ENCODE data around the gene IZUMO2.
"Not testable (repeated sequence)": the region's sequence is repeated elsewhere in the genome, so short reads cannot be mapped to it uniquely, and the experiment has no call there.

IZUMO2 gene

DNA sequence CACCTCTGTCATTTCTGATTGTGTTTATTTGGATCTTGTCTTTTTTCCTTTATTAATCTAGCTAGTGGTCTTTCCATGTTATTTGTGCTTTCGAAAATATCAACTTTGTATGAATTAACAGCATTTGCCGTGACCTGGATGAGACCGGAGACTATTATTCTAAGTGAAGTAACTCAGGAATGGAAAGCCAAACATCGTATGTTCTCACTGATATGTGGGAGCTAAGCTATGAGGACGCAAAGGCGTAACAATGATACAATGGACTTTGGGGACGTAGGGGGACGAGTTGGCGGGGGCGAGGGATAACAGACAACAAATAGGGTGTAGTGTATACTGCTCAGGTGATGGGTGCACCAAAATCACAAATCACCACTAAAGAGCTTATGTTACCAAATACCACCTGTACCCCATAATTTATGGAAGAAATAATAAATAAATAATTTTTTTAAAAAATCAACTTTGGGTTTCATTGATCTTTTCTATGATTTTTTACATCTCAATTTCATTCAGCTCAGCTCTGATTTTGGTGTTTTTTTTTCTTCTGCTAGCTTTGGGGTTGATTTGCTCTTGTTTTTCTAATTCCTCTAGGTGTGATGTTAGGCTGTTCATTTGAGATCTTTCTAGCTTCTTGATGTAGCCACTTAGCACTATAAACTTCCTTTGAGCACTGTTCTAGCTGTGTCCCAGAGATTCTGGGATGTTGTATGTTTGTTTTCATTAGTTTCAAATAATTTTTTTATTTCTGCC is 27.1 kb downstream of the IZUMO2 start:
- not testable (repeated sequence) for DNase-seq (ENCODE audit: low read depth)

DNA sequence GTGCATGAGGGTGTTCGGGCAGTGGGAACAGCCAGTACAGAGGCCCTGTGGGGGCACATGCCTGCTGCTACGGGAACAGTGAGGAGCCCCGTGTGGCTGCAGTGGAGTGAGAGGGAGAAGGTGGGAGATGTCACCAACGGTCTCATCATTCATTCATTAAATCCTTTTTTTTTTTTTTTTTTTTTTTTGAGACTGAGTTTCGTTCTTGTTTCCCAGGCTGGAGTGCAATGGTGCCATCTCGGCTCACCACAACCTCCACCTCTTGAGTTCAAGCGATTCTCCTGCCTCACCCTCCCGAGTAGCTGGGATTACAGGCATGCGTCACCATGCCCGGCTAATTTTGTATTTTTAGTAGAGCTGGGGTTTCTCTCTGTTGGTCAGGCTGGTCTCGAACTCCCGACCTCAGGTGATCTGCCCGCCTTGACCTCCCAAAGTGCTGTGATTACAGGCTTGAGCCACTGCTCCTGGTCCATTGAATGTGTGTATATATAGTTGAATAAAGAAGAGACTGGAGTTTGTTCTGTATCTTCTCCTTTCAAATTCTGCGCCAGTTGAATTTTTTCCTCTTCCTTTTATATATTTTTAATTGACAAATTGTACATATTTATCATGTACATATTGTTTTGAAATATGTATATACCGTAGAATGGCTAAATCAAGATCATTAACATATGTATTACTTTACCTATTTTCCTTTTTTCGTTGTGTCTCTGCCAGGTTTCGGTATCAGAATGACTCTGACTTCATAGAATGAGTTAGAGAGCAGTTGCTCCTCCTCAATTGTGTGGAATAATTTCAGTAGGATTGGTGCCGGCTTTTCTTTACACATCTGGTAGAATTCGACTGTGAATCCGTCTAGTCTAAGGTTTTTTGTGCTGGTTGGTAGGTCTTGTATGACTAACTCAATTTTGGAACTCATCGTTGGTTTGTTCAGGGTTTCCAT is 28.0 kb downstream of the IZUMO2 start:
- DNase-seq (ENCODE audit: low read depth) = not testable (repeated sequence)

DNA sequence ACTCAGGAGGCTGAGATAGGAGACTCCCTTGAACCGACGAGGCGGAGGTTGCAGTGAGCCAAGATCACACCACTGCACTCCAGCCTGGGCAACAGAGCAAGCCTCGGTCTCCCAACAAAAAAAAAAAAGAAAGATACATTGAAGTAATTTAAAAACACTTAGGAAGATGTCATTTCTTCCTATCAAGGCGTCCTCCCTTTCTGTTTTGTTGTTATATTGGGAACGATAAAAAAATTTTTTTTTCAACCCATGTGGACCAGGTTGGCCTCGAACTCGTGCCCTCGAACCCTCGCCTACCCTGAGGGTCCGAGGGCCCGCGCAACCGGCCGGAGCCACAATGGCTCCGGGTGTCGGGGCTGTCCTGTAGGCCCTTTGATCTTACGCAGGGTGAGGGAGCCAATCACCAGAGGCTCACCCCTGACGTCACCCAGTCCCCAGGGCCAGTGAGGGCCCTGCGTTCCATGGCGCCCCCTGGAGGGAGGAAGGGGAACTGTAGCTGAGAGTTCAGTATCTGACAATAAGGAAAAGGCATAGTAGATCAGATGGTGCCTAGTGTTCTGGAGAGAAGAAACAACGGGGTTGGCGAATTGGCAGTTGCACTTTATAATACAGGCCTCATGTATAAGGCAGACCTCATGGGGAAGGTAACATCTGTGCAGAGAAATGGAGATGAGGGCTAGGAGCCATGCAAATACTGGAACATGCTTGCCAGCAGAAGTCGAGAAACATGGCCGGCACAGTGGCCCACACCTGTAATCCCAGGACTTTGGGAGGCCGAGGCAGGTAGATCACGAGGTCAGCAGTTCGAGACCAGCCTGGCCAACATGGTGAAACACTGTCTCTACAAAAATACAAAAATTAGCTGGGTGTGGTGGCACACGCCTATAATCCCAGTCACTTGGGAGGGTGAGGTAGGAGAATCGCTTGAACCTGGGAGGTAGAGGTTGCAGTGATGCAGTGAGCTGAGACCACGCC is 29.3 kb downstream of the IZUMO2 start:
- DNase-seq (ENCODE audit: low read depth) = not testable (repeated sequence)

DNA sequence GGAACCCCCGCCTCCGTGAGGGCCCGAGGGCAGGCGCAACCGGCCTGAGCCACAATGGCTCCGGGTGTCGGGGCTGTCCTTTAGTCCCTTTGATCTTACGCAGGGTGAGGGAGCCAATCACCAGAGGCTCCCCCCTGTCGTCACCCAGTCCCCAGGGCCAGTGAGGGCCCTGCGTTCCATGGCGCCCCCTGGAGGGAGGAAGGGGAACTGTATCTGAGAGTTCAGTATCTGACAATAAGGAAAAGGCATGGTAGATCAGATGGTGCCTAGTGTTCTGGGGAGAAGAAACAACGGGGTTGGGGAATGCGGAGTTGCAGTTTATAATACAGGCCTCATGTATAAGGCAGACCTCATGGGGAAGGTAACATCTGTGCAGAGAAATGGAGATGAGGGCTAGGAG is 59.1 kb downstream of the IZUMO2 start:
- DNase-seq (ENCODE audit: low read depth) = not testable (repeated sequence)

DNA sequence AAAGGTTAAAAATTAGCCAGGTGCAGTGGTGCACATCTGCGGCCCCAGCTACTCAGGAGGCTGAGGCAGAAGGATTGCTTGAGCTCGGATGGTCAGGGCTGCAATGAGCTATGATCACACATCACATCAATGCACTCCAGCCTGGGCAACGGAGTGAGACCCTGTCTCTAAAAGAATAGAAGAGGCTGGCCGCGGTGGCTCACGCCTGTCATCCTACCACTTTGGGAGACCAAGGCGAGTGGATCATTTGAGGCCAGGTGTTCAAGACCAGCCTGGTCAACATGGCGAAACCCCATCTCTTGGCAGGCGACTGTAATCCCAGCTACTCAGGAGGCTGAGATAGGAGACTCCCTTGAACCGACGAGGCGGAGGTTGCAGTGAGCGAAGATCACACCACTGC is 59.7 kb downstream of the IZUMO2 start:
- not testable (repeated sequence) for DNase-seq (ENCODE audit: low read depth)

All from amniotic epithelial cell (primary cell).